Endothelial cell of umbilical vein (primary cell): Measurements from ENCODE around the gene NDUFS4. TPM values are rescaled to one million over a fixed set of nuclear protein-coding genes. Genes with fewer than 3 reads are reported as not detected.

ENCODE experiments used
- BruUV-seq: library from RNA; stranded (reverse); fragments of 400-500 nt; replicated peaks from 2 replicates; lab custom pipeline; 2021; lab: Mats Ljungman, UMichigan
- CTCF ChIA-PET: fragments of 300-600, 350-600 bp; sonication (Branson Sonifier 250); formaldehyde crosslinking; loops from one replicate; lab custom pipeline; 2021; ENCODE audit warnings: antibody characterized with exemption, inconsistent platforms; lab: Charles Lee
- POLR2A ChIA-PET: fragments of 300-600, 350-600 bp; sonication (Branson Sonifier 250); formaldehyde crosslinking; loops from one replicate; lab custom pipeline; 2021; ENCODE audit warnings: antibody characterized with exemption, inconsistent platforms; lab: Charles Lee
- DNase-seq: peaks from one replicate; pipeline ENCODE4 v3.0.0-alpha.2; 2011; ENCODE audit warnings: low read depth, low spot score
- FAIRE-seq: peaks from 2 replicates; lab custom pipeline; 2011; peaks lifted over from hg19 to GRCh38; lab: Jason Lieb, UNC
- H2AFZ ChIP-seq: 2 replicates; pipeline ENCODE4 v1.6.0; 2012; ENCODE audit warnings: low read depth, low read length, control low read depth, inconsistent platforms
- H3K27ac ChIP-seq: 2 replicates; pipeline ENCODE4 v1.5.1; 2011; ENCODE audit warnings: low read depth, mild to moderate bottlenecking, control low read depth, low read length, moderate library complexity; ENCODE audit not compliant: insufficient read depth
- H3K27me3 ChIP-seq, 2 experiments: 2 replicates each; pipeline versions ENCODE4 v1.6.0 to v1.6.1; 2011; ENCODE audit warnings: low read length in 2 of 2, mixed read lengths in 1 of 2; ENCODE audit not compliant: control insufficient read depth in 2 of 2, insufficient read depth in 2 of 2
- H3K36me3 ChIP-seq, 2 experiments: 2 replicates in 1 of 2; 3 replicates in 1 of 2; pipeline ENCODE4 v1.5.1; 2011; ENCODE audit warnings: low read length in 2 of 2, mild to moderate bottlenecking in 1 of 2, moderate library complexity in 1 of 2; ENCODE audit not compliant: control insufficient read depth in 2 of 2, insufficient read depth in 2 of 2; ENCODE audit errors: extremely low read depth in 1 of 2
- H3K4me1 ChIP-seq: 3 replicates; pipeline ENCODE4 v1.5.1; 2011; ENCODE audit warnings: mild to moderate bottlenecking, low read length; ENCODE audit not compliant: control insufficient read depth, insufficient read depth; ENCODE audit errors: extremely low read depth
- H3K4me2 ChIP-seq: 2 replicates; pipeline ENCODE4 v1.6.1; 2011; ENCODE audit warnings: low read length, control low read depth, mixed read lengths; ENCODE audit not compliant: insufficient read depth
- H3K4me3 ChIP-seq, 3 experiments: fragments of 200-600 bp in 1 of 3; sonication (generic), shearing (Covaris generic) in 1 of 3; replicated peaks in 1 of 3; 2 replicates each; pipeline ENCODE4 v1.5.1; 2011 to 2016; ENCODE audit warnings: control low read depth in 3 of 3, low read length in 3 of 3, mild to moderate bottlenecking in 2 of 3, inconsistent platforms in 1 of 3, low read depth in 1 of 3, moderate library complexity in 1 of 3; ENCODE audit not compliant: insufficient read depth in 1 of 3
- H3K79me2 ChIP-seq: 2 replicates; pipeline ENCODE4 v1.6.0; 2012; ENCODE audit warnings: low read length, inconsistent platforms; ENCODE audit not compliant: control insufficient read depth, insufficient read depth
- H3K9ac ChIP-seq: replicated peaks from 2 replicates; pipeline ENCODE3; 2011; ENCODE audit warnings: low read length, control low read depth; ENCODE audit not compliant: insufficient read depth; ENCODE audit errors: extremely low read depth
- H3K9me1 ChIP-seq: replicated peaks from 3 replicates; pipeline ENCODE4 v1.6.0; 2011; ENCODE audit warnings: mild to moderate bottlenecking, low read length; ENCODE audit not compliant: control insufficient read depth, insufficient read depth; ENCODE audit errors: extremely low read depth
- H3K9me3 ChIP-seq: replicated peaks from 2 replicates; pipeline ENCODE4 v1.5.1; 2012; ENCODE audit warnings: low read length, inconsistent platforms; ENCODE audit not compliant: control insufficient read depth, insufficient read depth
- H4K20me1 ChIP-seq: replicated peaks from 2 replicates; pipeline ENCODE3; 2011; ENCODE audit warnings: mild to moderate bottlenecking, low read length; ENCODE audit not compliant: control insufficient read depth, insufficient read depth; ENCODE audit errors: extremely low read depth
- EZH2 ChIP-seq: IDR thresholded peaks from 2 replicates; pipeline ENCODE4 v1.6.1; 2012; ENCODE audit warnings: borderline replicate concordance, low read depth, mild to moderate bottlenecking, moderate library complexity, low read length, inconsistent platforms; ENCODE audit not compliant: severe bottlenecking
- FOS ChIP-seq: IDR thresholded peaks from 2 replicates; pipeline ENCODE4 v1.6.1; 2011; ENCODE audit warnings: mild to moderate bottlenecking, low read length, moderate library complexity, borderline replicate concordance; ENCODE audit not compliant: insufficient read depth
- GATA2 ChIP-seq: IDR thresholded peaks from 2 replicates; pipeline ENCODE4 v1.7.0; 2011; ENCODE audit warnings: low read depth, mild to moderate bottlenecking, moderate library complexity, mixed read lengths, low read length; ENCODE audit not compliant: insufficient read length, insufficient read depth
- JUN ChIP-seq: IDR thresholded peaks from 2 replicates; pipeline ENCODE4 v1.6.1; 2011; ENCODE audit warnings: borderline replicate concordance, low read depth; ENCODE audit not compliant: insufficient read length, insufficient read depth
- MYC ChIP-seq: IDR thresholded peaks from one replicate; pipeline ENCODE4 v1.6.1; 2011; ENCODE audit warnings: mild to moderate bottlenecking, low read depth, low read length
- POLR2A ChIP-seq: IDR thresholded peaks from 2 replicates; pipeline ENCODE4 v1.6.1; 2012; ENCODE audit warnings: low read depth, mild to moderate bottlenecking, control low read depth, low read length
- POLR2AphosphoS5 ChIP-seq: IDR thresholded peaks from 2 replicates; pipeline ENCODE4 v1.6.1; 2012; ENCODE audit warnings: low read depth, mild to moderate bottlenecking, control low read depth, low read length, moderate library complexity; ENCODE audit not compliant: insufficient read depth
- dilution Hi-C: fragments of 300-500 bp; cut with MboI; formaldehyde crosslinking; loops from one replicate; pipeline ENCODE4 v1.15.0; 2019; ENCODE audit warnings: low sequenced_read_pairs; ENCODE audit not compliant: extremely low pct_ligation_motif_present
- intact Hi-C: fragments of 100-400 bp; cut with micrococcal nuclease; formaldehyde crosslinking; loops from one replicate; pipeline ENCODE4 v1.10.0; 2022
- polyA plus RNA-seq, 4 experiments: library from polyadenylated mRNA; depleted of rRNA in 3 of 4; stranded (reverse) in 3 of 4; unstranded in 1 of 4; fragments of >200 nt; gene quantifications; 2 replicates each; pipeline versions ENCODE4 v1.2.1 to v1.2.3, GENCODE V29; 2011 to 2012; ENCODE audit warnings: missing spikeins in 1 of 4
- total RNA-seq: library from RNA; stranded (reverse); gene quantifications from 2 replicates; pipeline ENCODE4 v1.2.3, GENCODE V29; 2021
- TF ChIP-seq, protein P1 (sequence below): IDR thresholded peaks from 2 replicates; pipeline ENCODE4 v1.6.1; 2011; ENCODE audit not compliant: insufficient read depth, insufficient read length
- TF ChIP-seq, protein P2 (sequence below), 2 donors: IDR thresholded peaks; 1 replicate in 1 of 2; 2 replicates in 1 of 2; pipeline ENCODE4 v1.5.1; 2011; ENCODE audit warnings: low read length in 2 of 2, mild to moderate bottlenecking in 2 of 2, moderate library complexity in 2 of 2, control low read depth in 1 of 2, inconsistent platforms in 1 of 2, low read depth in 1 of 2; ENCODE audit not compliant: insufficient read depth in 1 of 2; ENCODE audit errors: extremely low read depth in 1 of 2

Gene NDUFS4
- total and polyA plus RNA-seq, 2 donors (not counting 3 experiments of a cell fraction or from before 2014, with no cell fraction given): 70.4 to 76.2 TPM

- POLR2A ChIA-PET: no interaction called here
- intact Hi-C loops (no loop called here), dilution Hi-C loops (no loop called here)
- CTCF ChIA-PET: no interaction called here
- H4K20me1 ChIP-seq: no peaks in the 10 kb centered on the region
- H3K36me3 ChIP-seq: no peaks in the 10 kb centered on the region
- BruUV-seq: no TSS peak
- H3K9me3 ChIP-seq: no peaks in the 10 kb centered on the region
- no peak overlapping the region for H3K4me3 ChIP-seq
- H2AFZ ChIP-seq: no peak overlapping the region
- H3K27ac ChIP-seq: no peak overlapping the region
- FAIRE-seq: no peak
- TF ChIP-seq MYC (no peak), FOS (no peak), JUN (no peak), EZH2 (no peak), GATA2 (no peak), POLR2A (no peak), POLR2AphosphoS5 (no peak)
- TF ChIP-seq, protein P1, sequence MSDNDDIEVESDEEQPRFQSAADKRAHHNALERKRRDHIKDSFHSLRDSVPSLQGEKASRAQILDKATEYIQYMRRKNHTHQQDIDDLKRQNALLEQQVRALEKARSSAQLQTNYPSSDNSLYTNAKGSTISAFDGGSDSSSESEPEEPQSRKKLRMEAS: no peak
- TF ChIP-seq, protein P2, sequence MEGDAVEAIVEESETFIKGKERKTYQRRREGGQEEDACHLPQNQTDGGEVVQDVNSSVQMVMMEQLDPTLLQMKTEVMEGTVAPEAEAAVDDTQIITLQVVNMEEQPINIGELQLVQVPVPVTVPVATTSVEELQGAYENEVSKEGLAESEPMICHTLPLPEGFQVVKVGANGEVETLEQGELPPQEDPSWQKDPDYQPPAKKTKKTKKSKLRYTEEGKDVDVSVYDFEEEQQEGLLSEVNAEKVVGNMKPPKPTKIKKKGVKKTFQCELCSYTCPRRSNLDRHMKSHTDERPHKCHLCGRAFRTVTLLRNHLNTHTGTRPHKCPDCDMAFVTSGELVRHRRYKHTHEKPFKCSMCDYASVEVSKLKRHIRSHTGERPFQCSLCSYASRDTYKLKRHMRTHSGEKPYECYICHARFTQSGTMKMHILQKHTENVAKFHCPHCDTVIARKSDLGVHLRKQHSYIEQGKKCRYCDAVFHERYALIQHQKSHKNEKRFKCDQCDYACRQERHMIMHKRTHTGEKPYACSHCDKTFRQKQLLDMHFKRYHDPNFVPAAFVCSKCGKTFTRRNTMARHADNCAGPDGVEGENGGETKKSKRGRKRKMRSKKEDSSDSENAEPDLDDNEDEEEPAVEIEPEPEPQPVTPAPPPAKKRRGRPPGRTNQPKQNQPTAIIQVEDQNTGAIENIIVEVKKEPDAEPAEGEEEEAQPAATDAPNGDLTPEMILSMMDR (IDR thresholded peaks at IDR 0.05; ENCODE audit: extremely low read depth in 1 of 2, insufficient read depth in 1 of 2, low read depth in 1 of 2, low read length in 2 of 2): no peak
- no peaks in the 10 kb centered on the region for H3K4me1 ChIP-seq
- H3K9me1 ChIP-seq: no peaks in the 10 kb centered on the region
- peaks cover 4 to 25% of the 10 kb centered on the region in 2 experiments for H3K27me3 ChIP-seq
- no peak for DNase-seq
- H3K79me2 ChIP-seq: no peaks in the 10 kb centered on the region
- H3K4me2 ChIP-seq: no peak overlapping the region
- no peak overlapping the region for H3K9ac ChIP-seq
These were observed 17.0 kb upstream of the NDUFS4 start for GRCh38 chr5:53543401-53543800.
